A549 (cell line): ENCODE data around the gene GABPB1. TPM values are rescaled to one million over a fixed set of nuclear protein-coding genes. Genes with fewer than 3 reads are reported as not detected.

Experiments used
- ATAC-seq, 2 experiments: fragments of 200-7000 bp in 1 of 2; fragments of >200 bp in 1 of 2; cut with Nextera tagmentation in 1 of 2; cut with Tn5 transposase in 1 of 2; 3 replicates each; pipeline versions ENCODE4 v1.8.0 to v1.9.1; 2018 to 2020; ENCODE audit warnings: mild to moderate bottlenecking in 1 of 2, moderate library complexity in 1 of 2
- CTCF ChIA-PET: fragments of 300-600 bp; sonication (Branson Sonifier 250); formaldehyde crosslinking; extraction: SDS; loops from one replicate; lab custom pipeline; 2021; ENCODE audit warnings: antibody characterized with exemption, inconsistent platforms; lab: Yijun Ruan, JAX
- POLR2A ChIA-PET: fragments of 350-600 bp; formaldehyde crosslinking; extraction: SDS; loops from one replicate; lab custom pipeline; 2021; ENCODE audit warnings: antibody characterized with exemption, inconsistent platforms; lab: Yijun Ruan, JAX
- DNase-seq, 2 experiments: peaks; one replicate each; pipeline versions ENCODE4 v3.0.0 to v3.0.0-alpha.2; 2011 to 2016; ENCODE audit warnings: low read depth in 1 of 2, low spot score in 1 of 2
- FAIRE-seq: peaks from 2 replicates; lab custom pipeline; 2011; peaks lifted over from hg19 to GRCh38; lab: Jason Lieb, UNC
- H3K27ac ChIP-seq, 2 experiments: fragments of >200 bp; sonication (Bioruptor Twin); formaldehyde crosslinking; 3 replicates each; pipeline ENCODE4 v1.5.1; 2016 to 2017
- H3K4me1 ChIP-seq: fragments of >200 bp; sonication (Bioruptor Twin); formaldehyde crosslinking; 3 replicates; pipeline ENCODE4 v1.6.1; 2016
- H3K4me2 ChIP-seq: fragments of >200 bp; sonication (Bioruptor Twin); formaldehyde crosslinking; 3 replicates; pipeline ENCODE4 v1.6.1; 2016
- H3K4me3 ChIP-seq: fragments of >200 bp; sonication (Bioruptor Twin); formaldehyde crosslinking; 3 replicates; pipeline ENCODE4 v1.5.1; 2016
- H3K9me3 ChIP-seq: fragments of >200 bp; sonication (Bioruptor Twin); formaldehyde crosslinking; 3 replicates; pipeline ENCODE4 v1.6.1; 2016
- CBX2 ChIP-seq: fragments of 200-600 bp; sonication (generic); IDR thresholded peaks from 2 replicates; pipeline ENCODE4 v1.6.1; 2016; ENCODE audit warnings: low read depth, mild to moderate bottlenecking, borderline replicate concordance
- CEBPB ChIP-seq, 2 experiments: fragments of >200 bp in 1 of 2; sonication (Bioruptor Twin) in 1 of 2; formaldehyde crosslinking in 1 of 2; IDR thresholded peaks; 2 replicates each; pipeline ENCODE4 v1.6.1; 2012 to 2016
- CHD2 ChIP-seq: fragments of 150-350 bp; IDR thresholded peaks from 2 replicates; pipeline ENCODE4 v1.6.1; 2014; ENCODE audit warnings: low read length; ENCODE audit not compliant: partially characterized antibody
- CHD4 ChIP-seq: fragments of 200-600 bp; sonication (generic); IDR thresholded peaks from 2 replicates; pipeline ENCODE4 v1.6.1; 2016; ENCODE audit warnings: antibody characterized with exemption, mild to moderate bottlenecking, borderline replicate concordance
- E2F6 ChIP-seq: IDR thresholded peaks from 2 replicates; pipeline ENCODE4 v1.6.1; 2012; ENCODE audit warnings: low read depth, borderline replicate concordance
- EHMT2 ChIP-seq: fragments of 200-600 bp; sonication (generic); IDR thresholded peaks from 2 replicates; pipeline ENCODE4 v1.6.1; 2016; ENCODE audit warnings: antibody characterized with exemption, low read depth, mild to moderate bottlenecking, moderate library complexity
- FOSL2 ChIP-seq, 2 experiments: fragments of 450-650 bp in 1 of 2; fragments of >200 bp in 1 of 2; sonication (Bioruptor Twin) in 1 of 2; formaldehyde crosslinking; IDR thresholded peaks; 2 replicates each; pipeline versions ENCODE4 v1.5.0 to v1.6.1; 2016 to 2020; ENCODE audit warnings: mild to moderate bottlenecking in 1 of 2, moderate library complexity in 1 of 2
- HDAC2 ChIP-seq: fragments of 200-600 bp; sonication (generic); IDR thresholded peaks from 2 replicates; pipeline ENCODE4 v1.6.1; 2016
- HOXB13 ChIP-seq: fragments of 250-450 bp; sonication (Bioruptor Pico); IDR thresholded peaks from 2 replicates; pipeline ENCODE4 v1.5.0; 2020; ENCODE audit warnings: low read depth, mild to moderate bottlenecking, moderate library complexity
- HOXB5 ChIP-seq: fragments of 250-450 bp; sonication (Bioruptor Pico); IDR thresholded peaks from 2 replicates; pipeline ENCODE4 v1.5.0; 2020; ENCODE audit warnings: mild to moderate bottlenecking, moderate library complexity
- JUN ChIP-seq, 2 experiments: fragments of >200 bp; sonication (Bioruptor Twin); formaldehyde crosslinking; IDR thresholded peaks; 2 replicates in 1 of 2; 3 replicates in 1 of 2; pipeline ENCODE4 v1.6.1; 2016 to 2017
- MAFK ChIP-seq: fragments of 450-650 bp; IDR thresholded peaks from 2 replicates; pipeline ENCODE4 v1.6.1; 2014; ENCODE audit not compliant: partially characterized antibody
- NPAS2 ChIP-seq: fragments of 250-450 bp; sonication (Bioruptor Pico); IDR thresholded peaks from 2 replicates; pipeline ENCODE4 v1.8.0; 2022; ENCODE audit warnings: mild to moderate bottlenecking, moderate library complexity, borderline replicate concordance
- NR3C1 ChIP-seq: fragments of >200 bp; sonication (Bioruptor Twin); formaldehyde crosslinking; IDR thresholded peaks from 3 replicates; pipeline ENCODE4 v1.6.1; 2017
- PHF8 ChIP-seq: fragments of 200-600 bp; sonication (generic); IDR thresholded peaks from 2 replicates; pipeline ENCODE4 v1.6.1; 2016; ENCODE audit warnings: low read depth, mild to moderate bottlenecking, antibody characterized with exemption, moderate library complexity, borderline replicate concordance
- POLR2A ChIP-seq: IDR thresholded peaks from 2 replicates; pipeline ENCODE4 v1.6.1; 2012; ENCODE audit warnings: mild to moderate bottlenecking, low read length
- POLR2AphosphoS2 ChIP-seq: conservative IDR thresholded peaks from 2 replicates; pipeline ENCODE4 v1.6.1; 2012; ENCODE audit warnings: low read length, improper control_type of control experiment, inconsistent platforms
- RCOR1 ChIP-seq: fragments of 150-350 bp; IDR thresholded peaks from 2 replicates; pipeline ENCODE4 v1.6.1; 2014; ENCODE audit warnings: antibody characterized with exemption, low read length, low read depth
- SMC3 ChIP-seq: fragments of >200 bp; sonication (Bioruptor Twin); formaldehyde crosslinking; IDR thresholded peaks from 3 replicates; pipeline ENCODE4 v1.6.1; 2018; ENCODE audit warnings: inconsistent platforms
- TP53 ChIP-seq: fragments of 250-450 bp; sonication (Bioruptor Pico); IDR thresholded peaks from 2 replicates; pipeline ENCODE4 v1.5.0; 2021; ENCODE audit warnings: mild to moderate bottlenecking, moderate library complexity
- ZC3H11A ChIP-seq: fragments of 450-650 bp; IDR thresholded peaks from 2 replicates; pipeline ENCODE4 v1.6.1; 2014; ENCODE audit warnings: antibody characterized with exemption, mild to moderate bottlenecking
- ZNF302 ChIP-seq: fragments of 250-450 bp; sonication (Bioruptor Pico); IDR thresholded peaks from 2 replicates; pipeline ENCODE4 v1.9.0; 2021; ENCODE audit warnings: inconsistent platforms, mild to moderate bottlenecking, moderate library complexity
- WGBS: methylation state at CpG from one replicate; pipeline ENCODE4 v1.1.6; 2017; ENCODE audit errors: missing lambda C conversion rate; 5-methylcytosine and 5-hydroxymethylcytosine counted together
- polyA plus RNA-seq, 4 experiments: library from polyadenylated mRNA; depleted of rRNA in 3 of 4; stranded (reverse); fragments of >200 nt; fragmentation: RNase III in 1 of 4; extraction: RNeasy Plus Mini Kit Qiagen cat#74134 plus additional on column Dnase treatment in 1 of 4; gene quantifications; 2 replicates in 3 of 4; 3 replicates in 1 of 4; pipeline ENCODE4 v1.2.3, GENCODE V29; 2011 to 2017
- TF ChIP-seq, protein P1 (sequence below): fragments of 250-450 bp; sonication (Bioruptor Pico); IDR thresholded peaks from 2 replicates; pipeline ENCODE4 v1.5.0; 2021; ENCODE audit warnings: mild to moderate bottlenecking, moderate library complexity, borderline replicate concordance
- TF ChIP-seq, protein P2 (sequence below): IDR thresholded peaks from 2 replicates; pipeline ENCODE4 v1.6.1; 2012

Gene GABPB1
- polyA plus RNA-seq, 2 of the 4 experiments (the other 2 are of a cell fraction) = 23.0 to 53.9 TPM

- ChIA-PET CTCF (interaction anchor here (0.9 to 2.2 kb wide), 4 partner anchors 11 to 101 kb away, joined by 3 to 13 read pairs (median 4); no protein-coding TSS in a partner anchor), POLR2A (interaction anchor here (0.7 kb wide), 1 partner anchor 1129 kb away, joined by 3 read pairs; no protein-coding TSS in a partner anchor)
- 82% methylated on average over 11 of the region's 11 CpGs for WGBS
Measured at GRCh38 chr15:50251638-50252182, 103.3 kb downstream of the GABPB1 start.

GRCh38 chr15:50250760-50251394, 104.1 kb downstream of the GABPB1 start:
- FAIRE-seq (no peak), ATAC-seq (no peak)

More at GRCh38 chr15:50251638-50252182, 103.3 kb downstream of the GABPB1 start:
- peaks cover 16% of the 10 kb centered on the region for H3K4me1 ChIP-seq
- H3K9me3 ChIP-seq = no peaks in the 10 kb centered on the region
- no peak for DNase-seq
- no peak for FAIRE-seq
- H3K4me3 ChIP-seq = no peak overlapping the region
- H3K4me2 ChIP-seq = no peak overlapping the region
- TF ChIP-seq CBX2 (no peak), TP53 (CRISPR knock-in tag) (no peak), RCOR1 (no peak), CHD2 (no peak), EHMT2 (no peak), CEBPB (IDR thresholded peaks at IDR 0.05) (no peak), HOXB5 (CRISPR knock-in tag) (no peak), PHF8 (no peak), MAFK (no peak), ZC3H11A (no peak), FOSL2 (IDR thresholded peaks at IDR 0.05) (no peak), FOSL2 (CRISPR knock-in tag; IDR thresholded peaks at IDR 0.05) (no peak), HDAC2 (no peak), POLR2AphosphoS2 (no peak), SMC3 (no peak), JUN (IDR thresholded peaks at IDR 0.05) (no peak), HOXB13 (no peak), POLR2A (no peak)
- TF ChIP-seq, protein P1, sequence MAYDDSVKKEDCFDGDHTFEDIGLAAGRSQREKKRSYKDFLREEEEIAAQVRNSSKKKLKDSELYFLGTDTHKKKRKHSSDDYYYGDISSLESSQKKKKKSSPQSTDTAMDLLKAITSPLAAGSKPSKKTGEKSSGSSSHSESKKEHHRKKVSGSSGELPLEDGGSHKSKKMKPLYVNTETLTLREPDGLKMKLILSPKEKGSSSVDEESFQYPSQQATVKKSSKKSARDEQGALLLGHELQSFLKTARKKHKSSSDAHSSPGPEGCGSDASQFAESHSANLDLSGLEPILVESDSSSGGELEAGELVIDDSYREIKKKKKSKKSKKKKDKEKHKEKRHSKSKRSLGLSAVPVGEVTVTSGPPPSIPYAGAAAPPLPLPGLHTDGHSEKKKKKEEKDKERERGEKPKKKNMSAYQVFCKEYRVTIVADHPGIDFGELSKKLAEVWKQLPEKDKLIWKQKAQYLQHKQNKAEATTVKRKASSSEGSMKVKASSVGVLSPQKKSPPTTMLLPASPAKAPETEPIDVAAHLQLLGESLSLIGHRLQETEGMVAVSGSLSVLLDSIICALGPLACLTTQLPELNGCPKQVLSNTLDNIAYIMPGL (CRISPR knock-in tag) = no peak
- H3K27ac ChIP-seq = no peak overlapping the region
- ATAC-seq = no peak

More at GRCh38 chr15:50250760-50251394, 104.1 kb downstream of the GABPB1 start:
- CTCF ChIA-PET = interaction anchor here (1.0 to 2.2 kb wide), 3 partner anchors 10 to 26 kb away, joined by 3 to 13 read pairs (median 5); no protein-coding TSS in a partner anchor
- 59% methylated on average over 6 of the region's 6 CpGs for WGBS
- H3K4me2 ChIP-seq = no peak overlapping the region
- no peak for TF ChIP-seq TP53 (CRISPR knock-in tag)
- TF ChIP-seq, protein P1 (CRISPR knock-in tag) = no peak
- TF ChIP-seq, protein P2, sequence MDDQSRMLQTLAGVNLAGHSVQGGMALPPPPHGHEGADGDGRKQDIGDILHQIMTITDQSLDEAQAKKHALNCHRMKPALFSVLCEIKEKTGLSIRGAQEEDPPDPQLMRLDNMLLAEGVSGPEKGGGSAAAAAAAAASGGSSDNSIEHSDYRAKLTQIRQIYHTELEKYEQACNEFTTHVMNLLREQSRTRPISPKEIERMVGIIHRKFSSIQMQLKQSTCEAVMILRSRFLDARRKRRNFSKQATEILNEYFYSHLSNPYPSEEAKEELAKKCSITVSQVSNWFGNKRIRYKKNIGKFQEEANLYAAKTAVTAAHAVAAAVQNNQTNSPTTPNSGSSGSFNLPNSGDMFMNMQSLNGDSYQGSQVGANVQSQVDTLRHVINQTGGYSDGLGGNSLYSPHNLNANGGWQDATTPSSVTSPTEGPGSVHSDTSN = no peak
- TF ChIP-seq ZNF302 (CRISPR knock-in tag) = no peak
- no peak for TF ChIP-seq E2F6
- no peak for TF ChIP-seq NR3C1
- no peak for TF ChIP-seq JUN (IDR thresholded peaks at IDR 0.05)
- no peak for TF ChIP-seq PHF8
- no peak for TF ChIP-seq POLR2AphosphoS2
- TF ChIP-seq NPAS2 = no peak
- no peak for TF ChIP-seq CHD4
- TF ChIP-seq MAFK = no peak
- TF ChIP-seq, all 56 proteins: peak for 0
- POLR2A ChIA-PET = no interaction called here
- Histone ChIP-seq H3K9me3 (no peaks in the 10 kb centered on the region), H3K4me1 (peaks cover 7% of the 10 kb centered on the region; the same call in 2 of the 3 replicates), H3K27ac (no peak overlapping the region), H3K4me3 (no peak overlapping the region)
- DNase-seq = no peak
